Measurements from ENCODE around the gene FGG.

DNA sequence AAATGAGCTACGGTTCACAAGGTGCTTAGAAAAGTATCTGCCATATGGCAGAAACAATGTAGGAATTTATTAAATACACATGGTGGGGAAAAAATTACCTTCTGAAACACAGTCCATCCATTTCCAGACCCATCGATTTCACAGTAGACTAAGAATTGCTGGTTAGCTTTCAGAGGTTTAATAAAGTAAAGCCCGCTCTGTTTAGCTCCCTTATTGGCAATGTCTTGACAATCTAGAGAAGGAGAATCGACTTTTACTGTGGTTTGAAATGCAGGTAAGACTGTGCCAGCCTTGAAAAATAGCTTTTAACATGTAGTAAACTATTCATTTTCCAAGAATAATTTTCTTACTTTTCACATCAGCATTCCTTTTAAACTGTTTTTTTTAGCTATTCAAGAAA is 2.9 kb downstream of the FGG start:
- TF ChIP-seq, protein P1, sequence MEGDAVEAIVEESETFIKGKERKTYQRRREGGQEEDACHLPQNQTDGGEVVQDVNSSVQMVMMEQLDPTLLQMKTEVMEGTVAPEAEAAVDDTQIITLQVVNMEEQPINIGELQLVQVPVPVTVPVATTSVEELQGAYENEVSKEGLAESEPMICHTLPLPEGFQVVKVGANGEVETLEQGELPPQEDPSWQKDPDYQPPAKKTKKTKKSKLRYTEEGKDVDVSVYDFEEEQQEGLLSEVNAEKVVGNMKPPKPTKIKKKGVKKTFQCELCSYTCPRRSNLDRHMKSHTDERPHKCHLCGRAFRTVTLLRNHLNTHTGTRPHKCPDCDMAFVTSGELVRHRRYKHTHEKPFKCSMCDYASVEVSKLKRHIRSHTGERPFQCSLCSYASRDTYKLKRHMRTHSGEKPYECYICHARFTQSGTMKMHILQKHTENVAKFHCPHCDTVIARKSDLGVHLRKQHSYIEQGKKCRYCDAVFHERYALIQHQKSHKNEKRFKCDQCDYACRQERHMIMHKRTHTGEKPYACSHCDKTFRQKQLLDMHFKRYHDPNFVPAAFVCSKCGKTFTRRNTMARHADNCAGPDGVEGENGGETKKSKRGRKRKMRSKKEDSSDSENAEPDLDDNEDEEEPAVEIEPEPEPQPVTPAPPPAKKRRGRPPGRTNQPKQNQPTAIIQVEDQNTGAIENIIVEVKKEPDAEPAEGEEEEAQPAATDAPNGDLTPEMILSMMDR (IDR thresholded peaks at IDR 0.05; ENCODE audit: control extremely low read depth in 1 of 3, insufficient read depth in 1 of 3, low read depth in 1 of 3, low read length in 3 of 3): no peak
- TF ChIP-seq RAD21 (IDR thresholded peaks at IDR 0.05 in 1 of 2, conservative IDR thresholded peaks at IDR 0.05 in 1 of 2; ENCODE audit: low read depth in 2 of 2, low read length in 2 of 2) (no peak), GABPA (IDR thresholded peaks at IDR 0.05; ENCODE audit: borderline replicate concordance, insufficient read depth, low read length) (no peak), POLR2A (IDR thresholded peaks at IDR 0.05; ENCODE audit: control extremely low read depth in 1 of 2, low read depth in 2 of 2, low read length in 2 of 2) (no peak), BCL11A (IDR thresholded peaks at IDR 0.05; ENCODE audit: low read depth in 2 of 2, low read length in 2 of 2) (no peak), CHD2 (IDR thresholded peaks at IDR 0.05; ENCODE audit: low read length) (no peak), RFX5 (IDR thresholded peaks at IDR 0.05; ENCODE audit: borderline replicate concordance, low read depth, low read length) (no peak), POLR2AphosphoS5 (IDR thresholded peaks at IDR 0.05; ENCODE audit: low read depth, low read length) (no peak)
- TF ChIP-seq, protein P2, sequence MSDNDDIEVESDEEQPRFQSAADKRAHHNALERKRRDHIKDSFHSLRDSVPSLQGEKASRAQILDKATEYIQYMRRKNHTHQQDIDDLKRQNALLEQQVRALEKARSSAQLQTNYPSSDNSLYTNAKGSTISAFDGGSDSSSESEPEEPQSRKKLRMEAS (IDR thresholded peaks at IDR 0.05): no peak

Measured in H1 (cell line).